ENCODE data around the gene RASSF10.

RASSF10 gene

GRCh38 chr11:13026722-13027121, 17.6 kb downstream of the RASSF10 start:
- no peaks in the 10 kb centered on the region for H3K27me3 ChIP-seq (ENCODE audit: insufficient read depth, poor library complexity, severe bottlenecking)
- no peak for DNase-seq (ENCODE audit: low read depth in 1 of 2, low spot score in 1 of 2)
- H3K27ac ChIP-seq (replicated peaks), result no peak overlapping the region
- TF ChIP-seq CTCF (IDR thresholded peaks at IDR 0.05; ENCODE audit: insufficient read depth, low read length), result no peak
- TF ChIP-seq, protein P1, sequence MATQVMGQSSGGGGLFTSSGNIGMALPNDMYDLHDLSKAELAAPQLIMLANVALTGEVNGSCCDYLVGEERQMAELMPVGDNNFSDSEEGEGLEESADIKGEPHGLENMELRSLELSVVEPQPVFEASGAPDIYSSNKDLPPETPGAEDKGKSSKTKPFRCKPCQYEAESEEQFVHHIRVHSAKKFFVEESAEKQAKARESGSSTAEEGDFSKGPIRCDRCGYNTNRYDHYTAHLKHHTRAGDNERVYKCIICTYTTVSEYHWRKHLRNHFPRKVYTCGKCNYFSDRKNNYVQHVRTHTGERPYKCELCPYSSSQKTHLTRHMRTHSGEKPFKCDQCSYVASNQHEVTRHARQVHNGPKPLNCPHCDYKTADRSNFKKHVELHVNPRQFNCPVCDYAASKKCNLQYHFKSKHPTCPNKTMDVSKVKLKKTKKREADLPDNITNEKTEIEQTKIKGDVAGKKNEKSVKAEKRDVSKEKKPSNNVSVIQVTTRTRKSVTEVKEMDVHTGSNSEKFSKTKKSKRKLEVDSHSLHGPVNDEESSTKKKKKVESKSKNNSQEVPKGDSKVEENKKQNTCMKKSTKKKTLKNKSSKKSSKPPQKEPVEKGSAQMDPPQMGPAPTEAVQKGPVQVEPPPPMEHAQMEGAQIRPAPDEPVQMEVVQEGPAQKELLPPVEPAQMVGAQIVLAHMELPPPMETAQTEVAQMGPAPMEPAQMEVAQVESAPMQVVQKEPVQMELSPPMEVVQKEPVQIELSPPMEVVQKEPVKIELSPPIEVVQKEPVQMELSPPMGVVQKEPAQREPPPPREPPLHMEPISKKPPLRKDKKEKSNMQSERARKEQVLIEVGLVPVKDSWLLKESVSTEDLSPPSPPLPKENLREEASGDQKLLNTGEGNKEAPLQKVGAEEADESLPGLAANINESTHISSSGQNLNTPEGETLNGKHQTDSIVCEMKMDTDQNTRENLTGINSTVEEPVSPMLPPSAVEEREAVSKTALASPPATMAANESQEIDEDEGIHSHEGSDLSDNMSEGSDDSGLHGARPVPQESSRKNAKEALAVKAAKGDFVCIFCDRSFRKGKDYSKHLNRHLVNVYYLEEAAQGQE (IDR thresholded peaks at IDR 0.05; ENCODE audit: insufficient replicate concordance, low read depth), result no peak
- no peak for TF ChIP-seq GABPA (IDR thresholded peaks at IDR 0.05; ENCODE audit: low read depth)
- TF ChIP-seq POLR2AphosphoS5 (IDR thresholded peaks at IDR 0.05; ENCODE audit: low read depth), result no peak
- TF ChIP-seq SPI1 (IDR thresholded peaks at IDR 0.05; ENCODE audit: borderline replicate concordance, low read depth), result no peak
- H3K4me3 ChIP-seq (replicated peaks; ENCODE audit: insufficient read depth, low read length), result no peak overlapping the region

DNA sequence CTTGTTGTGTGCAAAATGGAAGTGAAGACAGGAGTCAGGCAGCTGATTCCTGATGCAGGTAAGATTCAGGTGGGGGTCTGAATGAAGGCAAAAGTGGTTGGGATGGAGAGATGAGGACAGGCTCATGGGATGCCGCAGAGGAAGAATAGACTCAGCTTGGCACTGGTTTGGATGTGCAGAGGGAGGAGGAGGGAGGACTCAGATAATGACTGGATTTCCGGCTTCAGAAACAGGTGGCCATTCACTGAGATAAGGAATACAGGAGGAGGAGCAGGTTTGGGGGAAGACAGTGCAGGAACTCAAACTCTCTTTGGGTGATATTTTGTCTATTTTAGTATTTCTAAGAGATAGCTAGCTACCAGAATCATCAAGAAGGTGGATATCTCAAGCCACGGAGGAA, 19.2 kb downstream of the RASSF10 start:
- DNase-seq (ENCODE audit: low read depth in 1 of 2, low spot score in 1 of 2), result no peak
- TF ChIP-seq POLR2AphosphoS5 (IDR thresholded peaks at IDR 0.05; ENCODE audit: low read depth) (no peak), SPI1 (IDR thresholded peaks at IDR 0.05; ENCODE audit: borderline replicate concordance, low read depth) (no peak), CTCF (IDR thresholded peaks at IDR 0.05; ENCODE audit: insufficient read depth, low read length) (no peak), GABPA (IDR thresholded peaks at IDR 0.05; ENCODE audit: low read depth) (no peak)
- TF ChIP-seq, protein P1 (IDR thresholded peaks at IDR 0.05; ENCODE audit: insufficient replicate concordance, low read depth), result no peak
- no peaks in the 10 kb centered on the region for H3K27me3 ChIP-seq (ENCODE audit: insufficient read depth, poor library complexity, severe bottlenecking)
- H3K4me3 ChIP-seq (replicated peaks; ENCODE audit: insufficient read depth, low read length), result no peak overlapping the region
- no peak overlapping the region for H3K27ac ChIP-seq (replicated peaks)

DNA sequence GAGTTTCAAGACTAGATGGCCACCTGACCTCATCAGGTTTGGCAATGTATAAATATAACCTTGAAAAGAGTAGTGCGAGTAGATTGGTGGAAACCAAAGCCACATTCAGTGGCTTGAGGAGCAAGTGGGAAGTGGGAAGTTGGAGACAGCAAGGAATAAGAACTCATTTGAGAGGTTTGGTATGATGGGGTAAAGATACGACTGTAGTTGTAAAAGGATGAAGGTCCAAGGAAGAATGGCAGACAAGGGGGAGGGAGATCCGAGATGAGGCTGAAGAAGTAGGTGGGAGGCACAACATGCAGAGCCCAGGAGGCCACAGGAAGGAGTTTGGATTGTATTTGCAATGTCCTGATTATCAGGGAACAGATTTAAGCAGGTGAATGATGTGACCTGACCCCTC, 20.8 kb downstream of the RASSF10 start:
- Histone ChIP-seq H3K27ac (replicated peaks) (no peak overlapping the region), H3K4me3 (replicated peaks; ENCODE audit: insufficient read depth, low read length) (no peak overlapping the region), H3K27me3 (ENCODE audit: insufficient read depth, poor library complexity, severe bottlenecking) (no peaks in the 10 kb centered on the region)
- TF ChIP-seq POLR2AphosphoS5 (IDR thresholded peaks at IDR 0.05; ENCODE audit: low read depth) (no peak), CTCF (IDR thresholded peaks at IDR 0.05; ENCODE audit: insufficient read depth, low read length) (no peak)
- DNase-seq (ENCODE audit: low read depth in 1 of 2, low spot score in 1 of 2), result no peak

GRCh38 chr11:13030857-13031256, 21.7 kb downstream of the RASSF10 start:
- no peak overlapping the region for H3K4me3 ChIP-seq (replicated peaks; ENCODE audit: insufficient read depth, low read length)
- H3K27me3 ChIP-seq (ENCODE audit: insufficient read depth, poor library complexity, severe bottlenecking), result no peaks in the 10 kb centered on the region
- DNase-seq (ENCODE audit: low read depth in 1 of 2, low spot score in 1 of 2), result no peak
- H3K27ac ChIP-seq (replicated peaks), result no peak overlapping the region
- no peak for TF ChIP-seq GABPA (IDR thresholded peaks at IDR 0.05; ENCODE audit: low read depth)
- no peak for TF ChIP-seq SPI1 (IDR thresholded peaks at IDR 0.05; ENCODE audit: borderline replicate concordance, low read depth)
- TF ChIP-seq POLR2AphosphoS5 (IDR thresholded peaks at IDR 0.05; ENCODE audit: low read depth), result no peak
- TF ChIP-seq CTCF (IDR thresholded peaks at IDR 0.05; ENCODE audit: insufficient read depth, low read length), result no peak
- TF ChIP-seq, protein P1 (IDR thresholded peaks at IDR 0.05; ENCODE audit: insufficient replicate concordance, low read depth), result no peak
